ENCODE data around the gene WDR17.

GRCh38 chr4:176125063-176125462, 59.4 kb downstream of the WDR17 start:
- TF ChIP-seq NFIC (IDR thresholded peaks at IDR 0.05): no peak
- TF ChIP-seq RAD21 (IDR thresholded peaks at IDR 0.05; ENCODE audit: low read depth): no peak
- TF ChIP-seq FOXM1 (IDR thresholded peaks at IDR 0.05; ENCODE audit: borderline replicate concordance, low read depth): no peak
- TF ChIP-seq EGR1 (IDR thresholded peaks at IDR 0.05): no peak
- TF ChIP-seq EP300 (IDR thresholded peaks at IDR 0.05; ENCODE audit: borderline replicate concordance): no peak
- no peak for TF ChIP-seq TAF1 (IDR thresholded peaks at IDR 0.05; ENCODE audit: low read depth)
- TF ChIP-seq CREB1 (IDR thresholded peaks at IDR 0.05; ENCODE audit: low read depth): no peak
- TF ChIP-seq YY1 (IDR thresholded peaks at IDR 0.05; ENCODE audit: low read depth): no peak
- no peak for TF ChIP-seq MAX (IDR thresholded peaks at IDR 0.05)
- no peak for TF ChIP-seq CEBPB (IDR thresholded peaks at IDR 0.05)
- TF ChIP-seq REST (IDR thresholded peaks at IDR 0.05; ENCODE audit: low read depth): no peak

Measured in Ishikawa (cell line).